OCI-LY7 (cell line): ENCODE results near the gene DCAF8. TPM values are rescaled to one million over a fixed set of nuclear protein-coding genes. Genes with fewer than 3 reads are reported as not detected.

Source experiments
- BruUV-seq: library from RNA; stranded (reverse); fragments of 400-500 nt; replicated peaks from 2 replicates; lab custom pipeline; 2021; lab: Mats Ljungman, UMichigan
- CTCF ChIA-PET: fragments of 300-600 bp; sonication (Branson Sonifier 250); formaldehyde crosslinking; loops from one replicate; lab custom pipeline; 2022; ENCODE audit warnings: antibody characterized with exemption; ENCODE audit not compliant: unreplicated experiment; lab: Charles Lee
- POLR2A ChIA-PET: fragments of 300-600 bp; sonication (Branson Sonifier 250); formaldehyde crosslinking; loops from one replicate; lab custom pipeline; 2022; ENCODE audit warnings: antibody characterized with exemption; lab: Charles Lee
- DNase-seq: peaks from one replicate; pipeline ENCODE4 v3.0.0-alpha.2; 2015; ENCODE audit warnings: low spot score
- H2AFZ ChIP-seq: fragments of 200-600 bp; sonication (generic), shearing (Covaris generic); 2 replicates; pipeline ENCODE4 v1.6.1; 2014; ENCODE audit warnings: mild to moderate bottlenecking, antibody characterized with exemption, low read length, moderate library complexity
- H3K27ac ChIP-seq: fragments of 200-600 bp; sonication (generic); 2 replicates; pipeline ENCODE4 v1.5.1; 2014; ENCODE audit warnings: mixed run types, low read depth, mild to moderate bottlenecking, moderate library complexity, low read length, inconsistent platforms; ENCODE audit not compliant: poor library complexity, severe bottlenecking
- H3K36me3 ChIP-seq: fragments of 200-600 bp; sonication (generic); 2 replicates; pipeline ENCODE4 v1.6.1; 2014; ENCODE audit warnings: mild to moderate bottlenecking, antibody characterized with exemption, low read length, moderate library complexity, mixed read lengths; ENCODE audit not compliant: insufficient read depth
- H3K4me1 ChIP-seq: fragments of 200-600 bp; sonication (generic); 2 replicates; pipeline ENCODE4 v1.5.1; 2014; ENCODE audit warnings: mild to moderate bottlenecking, low read length; ENCODE audit not compliant: insufficient read depth, poor library complexity, severe bottlenecking
- H3K4me2 ChIP-seq: fragments of 200-600 bp; sonication (generic); 2 replicates; pipeline ENCODE4 v1.6.1; 2014; ENCODE audit warnings: mild to moderate bottlenecking, low read length
- H3K4me3 ChIP-seq: fragments of 200-600 bp; sonication (generic); 2 replicates; pipeline ENCODE4 v1.5.1; 2014; ENCODE audit warnings: mild to moderate bottlenecking, low read depth, low read length; ENCODE audit not compliant: poor library complexity, severe bottlenecking
- H3K79me2 ChIP-seq: fragments of 200-600 bp; sonication (generic); 2 replicates; pipeline ENCODE4 v1.6.1; 2016; ENCODE audit warnings: low read depth, mild to moderate bottlenecking, low read length, moderate library complexity, mixed read lengths; ENCODE audit not compliant: insufficient read depth
- H3K9me2 ChIP-seq: fragments of 200-600 bp; sonication (generic); 2 replicates; pipeline ENCODE4 v1.6.1; 2016; ENCODE audit warnings: mild to moderate bottlenecking, low read length, mixed read lengths; ENCODE audit not compliant: insufficient read depth
- H3K9me3 ChIP-seq: fragments of 200-600 bp; sonication (generic); 2 replicates; pipeline ENCODE4 v1.6.1; 2014; ENCODE audit warnings: mild to moderate bottlenecking, mixed run types, low read length, mixed read lengths
- H4K20me1 ChIP-seq: fragments of 200-600 bp; sonication (generic); 2 replicates; pipeline ENCODE4 v1.6.1; 2014; ENCODE audit warnings: mild to moderate bottlenecking, antibody characterized with exemption, low read length, moderate library complexity, mixed read lengths; ENCODE audit not compliant: insufficient read depth
- EZH2phosphoT487 ChIP-seq: fragments of 200-600 bp; sonication (generic); IDR thresholded peaks from 2 replicates; pipeline ENCODE4 v1.6.1; 2018; ENCODE audit warnings: low read depth, borderline replicate concordance, mild to moderate bottlenecking, mixed run types, antibody characterized with exemption, low read length, moderate library complexity, mixed read lengths
- intact Hi-C: fragments of 100-400 bp; cut with micrococcal nuclease; formaldehyde crosslinking; loops from one replicate; pipeline ENCODE4 v1.10.0; 2022; ENCODE audit not compliant: unreplicated experiment
- total RNA-seq, 2 experiments: library from RNA; depleted of rRNA in 1 of 2; stranded (reverse); fragments of >200 nt in 1 of 2; shearing (Covaris generic) in 1 of 2; gene quantifications; 2 replicates each; pipeline ENCODE4 v1.2.3, GENCODE V29; 2014 to 2022
- TF ChIP-seq, protein P1 (sequence below): fragments of 200-600 bp; sonication (generic); conservative IDR thresholded peaks from 2 replicates; pipeline ENCODE4 v1.5.1; 2014; ENCODE audit warnings: mild to moderate bottlenecking, antibody characterized with exemption, low read length, moderate library complexity, mixed read lengths

DCAF8 gene
- total RNA-seq, 2 experiments from 2014 or later = 118 to 139 TPM

DNA sequence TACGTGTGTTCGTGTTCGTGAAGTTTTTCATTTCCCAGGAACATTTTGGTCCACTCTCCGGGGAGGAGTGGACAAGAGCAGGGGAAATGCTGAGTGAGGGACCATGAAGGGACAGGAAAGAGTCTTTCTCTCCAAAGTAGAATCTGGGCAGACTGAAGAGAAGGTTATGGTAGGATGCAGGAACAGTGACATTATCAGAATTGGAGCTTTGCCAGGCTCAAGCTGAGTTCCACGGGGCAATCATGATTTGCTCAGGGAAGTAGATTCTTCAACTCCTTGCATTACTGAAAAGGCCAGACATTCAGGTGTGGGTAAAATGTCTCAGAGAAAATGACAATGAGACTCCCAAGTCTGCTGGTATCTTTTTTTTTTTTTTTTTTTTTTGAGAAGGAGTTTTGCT lies 94.3 kb downstream of the DCAF8 start:
- intact Hi-C loops = no loop called here
- DNase-seq = no peak
- Histone ChIP-seq H4K20me1 (no peaks in the 10 kb centered on the region), H3K36me3 (no peaks in the 10 kb centered on the region), H3K9me3 (no peaks in the 10 kb centered on the region), H3K4me1 (peaks cover 8% of the 10 kb centered on the region), H3K27ac (no peak overlapping the region), H3K79me2 (no peaks in the 10 kb centered on the region), H3K4me3 (no peak overlapping the region), H2AFZ (no peak overlapping the region), H3K4me2 (no peak overlapping the region), H3K9me2 (no peaks in the 10 kb centered on the region)
- TF ChIP-seq, protein P1, sequence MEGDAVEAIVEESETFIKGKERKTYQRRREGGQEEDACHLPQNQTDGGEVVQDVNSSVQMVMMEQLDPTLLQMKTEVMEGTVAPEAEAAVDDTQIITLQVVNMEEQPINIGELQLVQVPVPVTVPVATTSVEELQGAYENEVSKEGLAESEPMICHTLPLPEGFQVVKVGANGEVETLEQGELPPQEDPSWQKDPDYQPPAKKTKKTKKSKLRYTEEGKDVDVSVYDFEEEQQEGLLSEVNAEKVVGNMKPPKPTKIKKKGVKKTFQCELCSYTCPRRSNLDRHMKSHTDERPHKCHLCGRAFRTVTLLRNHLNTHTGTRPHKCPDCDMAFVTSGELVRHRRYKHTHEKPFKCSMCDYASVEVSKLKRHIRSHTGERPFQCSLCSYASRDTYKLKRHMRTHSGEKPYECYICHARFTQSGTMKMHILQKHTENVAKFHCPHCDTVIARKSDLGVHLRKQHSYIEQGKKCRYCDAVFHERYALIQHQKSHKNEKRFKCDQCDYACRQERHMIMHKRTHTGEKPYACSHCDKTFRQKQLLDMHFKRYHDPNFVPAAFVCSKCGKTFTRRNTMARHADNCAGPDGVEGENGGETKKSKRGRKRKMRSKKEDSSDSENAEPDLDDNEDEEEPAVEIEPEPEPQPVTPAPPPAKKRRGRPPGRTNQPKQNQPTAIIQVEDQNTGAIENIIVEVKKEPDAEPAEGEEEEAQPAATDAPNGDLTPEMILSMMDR = no peak
- TF ChIP-seq EZH2phosphoT487 = no peak
- CTCF ChIA-PET = no interaction called here
- POLR2A ChIA-PET = no interaction called here
- BruUV-seq = no TSS peak

DNA sequence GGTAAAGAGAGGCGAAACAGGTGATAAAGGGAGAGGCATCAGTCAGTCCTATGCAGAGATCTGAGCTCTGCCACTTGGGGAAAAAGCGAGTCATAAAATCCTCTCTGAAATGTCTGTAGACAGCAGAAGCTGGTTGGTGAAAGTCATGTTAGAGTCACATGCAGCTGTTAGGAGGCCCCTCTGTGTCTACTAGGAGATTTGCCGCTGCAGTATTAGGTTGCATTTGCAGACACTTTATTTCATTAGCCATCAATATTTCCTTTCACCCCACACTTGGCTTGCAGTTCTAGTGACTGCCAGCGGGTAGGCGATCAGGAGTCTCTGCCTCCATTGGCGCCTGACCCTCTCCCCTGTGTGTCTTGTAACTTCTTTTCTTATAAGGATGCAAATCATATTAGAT lies 94.8 kb downstream of the DCAF8 start:
- Histone ChIP-seq H3K79me2 (no peaks in the 10 kb centered on the region), H3K9me2 (no peaks in the 10 kb centered on the region), H2AFZ (no peak overlapping the region), H3K9me3 (no peaks in the 10 kb centered on the region), H4K20me1 (no peaks in the 10 kb centered on the region), H3K4me3 (no peak overlapping the region), H3K4me1 (peaks cover 8% of the 10 kb centered on the region), H3K4me2 (no peak overlapping the region), H3K27ac (no peak overlapping the region), H3K36me3 (no peaks in the 10 kb centered on the region)
- intact Hi-C loops = no loop called here
- no peak for DNase-seq
- BruUV-seq = no TSS peak
- ChIA-PET CTCF (no interaction called here), POLR2A (no interaction called here)
- TF ChIP-seq EZH2phosphoT487 = no peak
- TF ChIP-seq, protein P1 = peak; percentile 46

- Histone ChIP-seq H3K36me3 (no peaks in the 10 kb centered on the region), H3K4me2 (no peak overlapping the region), H3K4me1 (peaks cover 8% of the 10 kb centered on the region), H3K4me3 (no peak overlapping the region), H3K79me2 (no peaks in the 10 kb centered on the region), H2AFZ (no peak overlapping the region), H3K9me2 (no peaks in the 10 kb centered on the region), H3K9me3 (no peaks in the 10 kb centered on the region), H4K20me1 (no peaks in the 10 kb centered on the region), H3K27ac (no peak overlapping the region)
- POLR2A ChIA-PET = no interaction called here
- intact Hi-C loops = no loop called here
- no TSS peak for BruUV-seq
- TF ChIP-seq, protein P1 = no peak
- CTCF ChIA-PET = no interaction called here
- DNase-seq = no peak
These were observed 95.3 kb downstream of the DCAF8 start for GRCh38 chr1:160167056-160167455.
